Tibial nerve (tissue), 4 donors: ENCODE measurements around the gene SPECC1. TPM values are rescaled to one million over a fixed set of nuclear protein-coding genes. Genes with fewer than 3 reads are reported as not detected.
A peak's percentile ranks its signal among the peaks of the same experiment; 100 is the strongest.
"Not testable (repeated sequence)": the region's sequence is repeated elsewhere in the genome, so short reads cannot be mapped to it uniquely, and the experiment has no call there.

Source experiments
- DNase-seq, 2 donors: peaks; one replicate each; pipeline ENCODE4 v3.0.0-alpha.2; 2019; ENCODE audit warnings: low spot score in 2 of 2
- H3K27ac ChIP-seq, 4 donors: fragments of 200-600 bp; sonication (generic) in 3 of 4; one replicate each; pipeline ENCODE4 v1.5.1; 2017 to 2019; ENCODE audit warnings: mild to moderate bottlenecking in 1 of 4
- H3K27me3 ChIP-seq, 2 donors: fragments of 200-600 bp; sonication (generic) in 1 of 2; one replicate each; pipeline versions ENCODE4 v1.5.1 to v1.6.0; 2017 to 2019
- H3K36me3 ChIP-seq, 3 donors: fragments of 200-600 bp; sonication (generic); one replicate each; pipeline ENCODE4 v1.5.1; 2018 to 2019
- H3K4me1 ChIP-seq, 4 donors: fragments of 200-600 bp; sonication (generic) in 3 of 4; one replicate each; pipeline ENCODE4 v1.5.1; 2017 to 2019
- H3K4me3 ChIP-seq, 4 donors: fragments of 200-600 bp; sonication (generic) in 3 of 4; one replicate each; pipeline ENCODE4 v1.5.1; 2017 to 2019; ENCODE audit warnings: mild to moderate bottlenecking in 1 of 4, moderate library complexity in 1 of 4
- H3K9me3 ChIP-seq, 4 donors: fragments of 200-600 bp; sonication (generic) in 3 of 4; one replicate each; pipeline ENCODE4 v1.5.1; 2017 to 2019
- CTCF ChIP-seq, 5 experiments: fragments of 200-600 bp in 3 of 5; fragments of 450-650 bp in 2 of 5; sonication (generic) in 3 of 5; IDR thresholded peaks; one replicate each; pipeline ENCODE4 v1.5.1; 2016 to 2019; ENCODE audit warnings: antibody characterized with exemption in 5 of 5, mild to moderate bottlenecking in 3 of 5, moderate library complexity in 2 of 5
- EP300 ChIP-seq, 2 donors: sonication (generic); formaldehyde crosslinking; IDR thresholded peaks; one replicate each; pipeline ENCODE4 v1.6.1; 2017; ENCODE audit warnings: antibody characterized with exemption in 2 of 2, mild to moderate bottlenecking in 1 of 2
- POLR2A ChIP-seq, 2 donors: fragments of 450-650 bp; IDR thresholded peaks; one replicate each; pipeline ENCODE4 v1.6.1; 2017; ENCODE audit warnings: antibody characterized with exemption in 2 of 2, mild to moderate bottlenecking in 2 of 2, moderate library complexity in 2 of 2
- WGBS, 2 donors: methylation state at CpG; one replicate each; pipeline ENCODE4 v1.1.5; 2018; 5-methylcytosine and 5-hydroxymethylcytosine counted together
- total RNA-seq, 4 donors: library from RNA; depleted of rRNA; stranded (reverse); fragments of >200 nt; gene quantifications; one replicate each; pipeline ENCODE4 v1.1.0, GENCODE V29; 2016

SPECC1 gene
- total RNA-seq, 4 donors from 2014 or later, result 63.2 to 139 (median 98.1) TPM

- Histone ChIP-seq H3K9me3 (no peaks in the 10 kb centered on the region), H3K27me3 (no peaks in the 10 kb centered on the region), H3K27ac (peak overlapping the region in 2 of 4 donors; percentile 85 to 87), H3K36me3 (no peaks in the 10 kb centered on the region), H3K4me1 (peaks cover 0 to 24% (median 0%) of the 10 kb centered on the region in 4 donors), H3K4me3 (peak overlapping the region in 1 of 4 donors; percentile 94)
- DNase-seq, result no peak
- 56 to 72% methylated on average over 1 of the region's 1 CpG for WGBS, 2 donors
- no peak for TF ChIP-seq POLR2A (IDR thresholded peaks at IDR 0.05)
- TF ChIP-seq CTCF (IDR thresholded peaks at IDR 0.05), result no peak
Measured at GRCh38 chr17:20010936-20011335, 1.8 kb downstream of the SPECC1 start.

GRCh38 chr17:20012017-20012536 lies 2.9 kb downstream of the SPECC1 start:
- H3K27ac ChIP-seq, result peak overlapping the region in 2 of 4 donors; percentile 85 to 87
- H3K4me1 ChIP-seq, result peaks cover 0 to 24% (median 0%) of the 10 kb centered on the region in 4 donors
- DNase-seq, result no peak
- no peak for TF ChIP-seq EP300 (IDR thresholded peaks at IDR 0.05)
- TF ChIP-seq POLR2A (IDR thresholded peaks at IDR 0.05), result no peak
- no peak for TF ChIP-seq CTCF (IDR thresholded peaks at IDR 0.05)
- no peak overlapping the region for H3K4me3 ChIP-seq
- no peaks in the 10 kb centered on the region for H3K36me3 ChIP-seq
- H3K27me3 ChIP-seq, result no peaks in the 10 kb centered on the region
- no peaks in the 10 kb centered on the region for H3K9me3 ChIP-seq
- WGBS, 2 donors, result 74 to 81% methylated on average over 2 of the region's 2 CpGs

- not testable (repeated sequence) for H3K4me1 ChIP-seq, H3K9me3 ChIP-seq, H3K36me3 ChIP-seq, H3K27me3 ChIP-seq, H3K4me3 ChIP-seq, H3K27ac ChIP-seq, DNase-seq
- 97 to 98% methylated on average over 27 to 31 of the region's 32 CpGs for WGBS, 2 donors
Measured at GRCh38 chr17:20016475-20016992, 7.4 kb downstream of the SPECC1 start.

- Histone ChIP-seq H3K9me3 (no peaks in the 10 kb centered on the region), H3K27ac (no peak overlapping the region), H3K27me3 (no peaks in the 10 kb centered on the region), H3K4me1 (no peaks in the 10 kb centered on the region), H3K36me3 (peaks cover 0 to 4% (median 0%) of the 10 kb centered on the region in 3 donors), H3K4me3 (no peak overlapping the region)
- 61 to 82% methylated on average over 4 of the region's 4 CpGs for WGBS, 2 donors
- no peak for DNase-seq
- TF ChIP-seq POLR2A (IDR thresholded peaks at IDR 0.05) (no peak), CTCF (IDR thresholded peaks at IDR 0.05) (no peak), EP300 (IDR thresholded peaks at IDR 0.05) (no peak)
Measured at GRCh38 chr17:20022701-20023100, 13.5 kb downstream of the SPECC1 start.

- TF ChIP-seq CTCF (IDR thresholded peaks at IDR 0.05) (no peak), EP300 (IDR thresholded peaks at IDR 0.05) (no peak), POLR2A (IDR thresholded peaks at IDR 0.05) (no peak)
- Histone ChIP-seq H3K4me1 (no peaks in the 10 kb centered on the region), H3K36me3 (no peaks in the 10 kb centered on the region), H3K4me3 (no peak overlapping the region), H3K27me3 (no peaks in the 10 kb centered on the region), H3K9me3 (no peaks in the 10 kb centered on the region), H3K27ac (peak overlapping the region in 1 of 4 donors; percentile 58)
- no peak for DNase-seq
Measured at GRCh38 chr17:20026960-20027359, 17.8 kb downstream of the SPECC1 start.

- DNase-seq, result no peak
- no peaks in the 10 kb centered on the region for H3K4me1 ChIP-seq
- H3K36me3 ChIP-seq, result no peaks in the 10 kb centered on the region
- no peak for TF ChIP-seq CTCF (IDR thresholded peaks at IDR 0.05)
- TF ChIP-seq EP300 (IDR thresholded peaks at IDR 0.05), result no peak
- TF ChIP-seq POLR2A (IDR thresholded peaks at IDR 0.05), result no peak
- 65 to 72% methylated on average over 3 of the region's 3 CpGs for WGBS, 2 donors
- H3K4me3 ChIP-seq, result no peak overlapping the region
- H3K27ac ChIP-seq, result no peak overlapping the region
- no peaks in the 10 kb centered on the region for H3K27me3 ChIP-seq
- no peaks in the 10 kb centered on the region for H3K9me3 ChIP-seq
Measured at GRCh38 chr17:20028443-20028842, 19.3 kb downstream of the SPECC1 start.
